Stimulated activated naive CD8-positive, alpha-beta T cell treated with anti-CD3 and anti-CD28 coated beads, Interleukin-15, Interleukin-2, amounts not matched to agents 100 ng/mL and 50 ng/mL, for 24 hours (primary cell): ENCODE results near the gene SNX1.
"Not testable (repeated sequence)": the region's sequence is repeated elsewhere in the genome, so short reads cannot be mapped to it uniquely, and the experiment has no call there.

Source experiments
- H3K27ac Mint-ChIP-seq: one replicate; pipeline ENCODE4 v1.8.0; 2021; ENCODE audit warnings: mild to moderate bottlenecking, mixed read lengths
- H3K27me3 Mint-ChIP-seq: one replicate; pipeline ENCODE4 v1.8.0; 2021; ENCODE audit warnings: mixed read lengths
- H3K36me3 Mint-ChIP-seq: one replicate; pipeline ENCODE4 v1.8.0; 2021; ENCODE audit warnings: low read depth, mixed read lengths
- H3K4me1 Mint-ChIP-seq: one replicate; pipeline ENCODE4 v1.8.0; 2021; ENCODE audit warnings: low read depth, mixed read lengths
- H3K4me3 Mint-ChIP-seq: one replicate; pipeline ENCODE4 v1.8.0; 2021; ENCODE audit warnings: mild to moderate bottlenecking, mixed read lengths
- H3K9me3 Mint-ChIP-seq: one replicate; pipeline ENCODE4 v1.8.0; 2021; ENCODE audit warnings: mixed read lengths

SNX1 gene

GRCh38 chr15:64096668-64097384, 1.0 kb downstream of the SNX1 start:
- peaks cover 18% of the 10 kb centered on the region for H3K36me3 Mint-ChIP-seq
- peaks cover 75% of the 10 kb centered on the region for H3K4me1 Mint-ChIP-seq
- H3K9me3 Mint-ChIP-seq: no peaks in the 10 kb centered on the region
- H3K27ac Mint-ChIP-seq: peak overlapping the region; percentile 99
- H3K4me3 Mint-ChIP-seq: peak overlapping the region; percentile 99
- H3K27me3 Mint-ChIP-seq: no peaks in the 10 kb centered on the region

DNA sequence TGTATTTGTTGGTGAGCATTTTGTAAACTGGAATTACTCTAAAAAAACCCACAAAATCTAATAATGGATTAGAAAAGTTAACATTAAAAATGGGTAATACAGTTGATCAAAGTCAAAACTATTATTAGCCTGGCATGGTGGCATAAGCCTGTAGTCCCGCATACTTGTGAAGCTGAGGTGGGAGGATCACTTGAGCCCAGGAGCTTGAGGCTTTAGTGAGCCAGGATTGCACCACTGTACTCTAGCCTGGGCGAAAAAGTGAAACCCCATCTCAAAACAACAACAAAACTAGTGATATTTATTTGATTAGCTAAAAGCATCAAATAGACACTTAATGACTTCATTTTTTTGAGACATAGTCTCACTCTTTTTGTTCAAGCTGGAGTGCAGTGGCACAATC, 3.6 kb downstream of the SNX1 start:
- Mint-ChIP-seq H3K27me3 (no peaks in the 10 kb centered on the region), H3K36me3 (peaks cover 20% of the 10 kb centered on the region), H3K27ac (no peak overlapping the region), H3K9me3 (no peaks in the 10 kb centered on the region), H3K4me1 (peaks cover 71% of the 10 kb centered on the region), H3K4me3 (no peak overlapping the region)

GRCh38 chr15:64100958-64101357, 5.2 kb downstream of the SNX1 start:
- no peak overlapping the region for H3K27ac Mint-ChIP-seq
- no peak overlapping the region for H3K4me3 Mint-ChIP-seq
- no peaks in the 10 kb centered on the region for H3K27me3 Mint-ChIP-seq
- peaks cover 20% of the 10 kb centered on the region for H3K36me3 Mint-ChIP-seq
- H3K4me1 Mint-ChIP-seq: peaks cover 64% of the 10 kb centered on the region
- no peaks in the 10 kb centered on the region for H3K9me3 Mint-ChIP-seq

DNA sequence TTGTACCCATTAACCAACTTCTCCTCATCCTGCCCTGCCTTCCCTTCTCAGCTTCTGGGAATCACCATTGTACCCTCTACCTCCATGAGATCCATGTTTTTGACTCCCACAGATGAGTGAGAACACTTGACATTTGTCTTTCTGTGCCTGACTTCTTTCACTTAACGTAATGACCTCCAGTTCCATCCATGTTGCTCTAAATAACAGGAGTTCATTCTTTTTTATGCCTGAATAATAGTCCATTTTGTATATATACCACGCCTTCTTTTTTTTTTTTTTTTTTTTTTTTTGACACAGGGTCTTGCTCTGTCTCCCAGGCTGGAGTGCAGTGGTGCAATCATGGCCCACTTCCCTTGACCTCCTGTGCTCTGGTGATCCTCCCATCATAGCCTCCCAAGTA, 6.7 kb downstream of the SNX1 start:
- no peak overlapping the region for H3K4me3 Mint-ChIP-seq
- no peaks in the 10 kb centered on the region for H3K27me3 Mint-ChIP-seq
- H3K27ac Mint-ChIP-seq: no peak overlapping the region
- H3K9me3 Mint-ChIP-seq: no peaks in the 10 kb centered on the region
- peaks cover 65% of the 10 kb centered on the region for H3K4me1 Mint-ChIP-seq
- H3K36me3 Mint-ChIP-seq: peaks cover 25% of the 10 kb centered on the region

DNA sequence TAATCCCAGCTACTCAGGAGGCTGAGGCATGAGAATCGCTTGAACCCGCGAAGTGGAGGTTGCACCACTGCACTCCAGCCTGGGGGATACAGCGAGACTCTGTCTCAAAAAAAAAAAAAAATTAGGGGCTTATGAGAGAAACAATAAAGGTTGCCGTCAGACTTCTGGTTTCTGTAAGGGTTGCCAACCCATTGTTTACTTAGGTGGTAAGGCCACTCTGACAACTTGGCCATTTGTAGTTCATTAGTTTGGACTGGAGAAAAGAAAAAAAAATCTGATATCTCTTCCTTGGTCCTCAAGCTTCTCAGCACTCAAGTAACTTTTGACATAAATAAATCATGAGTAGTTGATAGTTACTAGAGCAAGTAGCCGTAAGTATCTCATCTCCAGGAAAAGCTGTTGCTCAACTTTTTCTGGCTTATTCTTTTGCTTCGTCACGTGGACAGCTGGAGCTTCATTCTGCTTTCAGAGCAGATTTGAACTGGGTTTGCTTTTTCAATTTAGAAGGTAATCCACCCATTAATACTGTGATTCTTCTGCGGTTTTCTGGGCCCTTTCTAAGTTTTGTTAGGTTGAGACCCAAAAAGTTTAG, 9.4 kb downstream of the SNX1 start:
- Mint-ChIP-seq H3K27me3 (no peaks in the 10 kb centered on the region), H3K9me3 (no peaks in the 10 kb centered on the region), H3K4me1 (peaks cover 56% of the 10 kb centered on the region), H3K36me3 (peaks cover 15% of the 10 kb centered on the region), H3K27ac (no peak overlapping the region), H3K4me3 (no peak overlapping the region)

DNA sequence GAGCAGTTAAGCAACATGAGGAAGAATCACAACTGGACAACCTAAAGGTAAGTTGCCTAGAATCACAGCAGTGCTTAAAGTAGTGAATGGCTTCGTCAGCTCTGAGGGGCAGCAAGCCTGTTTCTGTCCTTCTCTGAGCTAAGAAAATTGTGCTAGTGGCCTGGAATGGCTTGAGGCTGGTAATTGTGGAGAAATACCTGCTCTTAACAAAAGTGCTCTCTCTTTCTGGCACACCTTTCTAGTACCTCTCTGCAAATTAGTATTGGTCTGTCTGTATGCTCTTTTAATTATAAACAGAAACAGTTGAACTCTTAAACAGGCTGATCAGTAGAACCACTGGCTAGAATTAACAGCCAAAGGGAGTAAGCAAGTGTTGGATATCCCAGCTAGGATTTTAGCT, 11.6 kb downstream of the SNX1 start:
- Mint-ChIP-seq H3K4me3 (no peak overlapping the region), H3K36me3 (peaks cover 14% of the 10 kb centered on the region), H3K27me3 (no peaks in the 10 kb centered on the region), H3K9me3 (no peaks in the 10 kb centered on the region), H3K27ac (no peak overlapping the region), H3K4me1 (peaks cover 63% of the 10 kb centered on the region)

DNA sequence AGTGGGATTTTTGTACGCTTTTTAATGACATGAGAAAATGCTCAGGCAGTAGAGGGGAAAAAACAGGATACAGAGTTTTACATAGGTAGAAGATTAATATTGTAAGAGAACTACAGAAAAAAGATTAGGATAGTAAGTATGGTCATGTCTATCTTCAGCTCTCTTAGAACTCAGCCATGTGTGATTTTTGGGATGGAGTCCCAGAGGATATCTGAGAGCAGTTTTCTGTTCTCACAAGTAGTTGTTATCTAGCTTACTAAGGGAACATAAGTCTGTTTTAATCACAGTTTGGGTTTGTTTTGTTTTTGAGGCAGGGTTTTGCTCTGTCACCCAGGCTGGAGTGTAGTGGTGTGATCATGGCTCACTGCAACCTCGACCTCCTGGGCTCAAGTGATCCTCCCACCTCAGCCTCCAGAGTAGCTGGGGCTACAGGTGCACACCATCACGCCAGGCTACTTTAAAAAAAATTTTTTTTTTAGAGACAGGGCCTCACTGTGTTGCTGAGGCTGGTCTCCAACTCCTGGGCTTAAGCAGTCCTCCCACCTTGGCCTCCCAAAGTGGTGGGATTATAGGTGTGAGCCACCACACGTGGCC, 14.4 kb downstream of the SNX1 start:
- H3K4me3 Mint-ChIP-seq, H3K9me3 Mint-ChIP-seq, H3K27me3 Mint-ChIP-seq: not testable (repeated sequence)
- peak overlapping the region; percentile 13 for H3K27ac Mint-ChIP-seq
- peaks cover 33% of the 10 kb centered on the region for H3K36me3 Mint-ChIP-seq
- peaks cover 53% of the 10 kb centered on the region for H3K4me1 Mint-ChIP-seq

GRCh38 chr15:64110950-64111678, 15.3 kb downstream of the SNX1 start:
- Mint-ChIP-seq H3K4me3 (no peak overlapping the region), H3K27me3 (no peaks in the 10 kb centered on the region), H3K27ac (peak overlapping the region; percentile 13), H3K9me3 (no peaks in the 10 kb centered on the region), H3K4me1 (peaks cover 48% of the 10 kb centered on the region), H3K36me3 (peaks cover 37% of the 10 kb centered on the region)

DNA sequence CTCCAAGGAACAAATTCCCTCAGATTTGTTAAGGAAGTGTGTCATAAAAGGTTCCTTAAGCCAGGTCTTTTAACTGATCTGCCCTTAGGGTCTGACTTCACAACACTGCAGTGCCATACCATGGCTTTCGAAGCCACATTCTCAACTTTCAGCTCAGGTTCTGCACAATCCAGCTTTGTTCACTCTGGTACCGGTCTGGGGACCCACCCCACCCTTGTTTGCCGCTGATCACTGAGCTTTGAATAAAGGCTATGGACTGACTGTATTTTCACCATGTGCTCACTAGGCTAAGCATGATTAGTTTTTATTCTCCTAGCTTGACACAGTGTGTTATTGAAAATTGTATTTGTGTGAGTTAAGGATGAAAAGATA, 15.9 kb downstream of the SNX1 start:
- Mint-ChIP-seq H3K27ac (peak overlapping the region; percentile 39), H3K4me1 (peaks cover 43% of the 10 kb centered on the region), H3K27me3 (no peaks in the 10 kb centered on the region), H3K4me3 (no peak overlapping the region), H3K36me3 (peaks cover 43% of the 10 kb centered on the region), H3K9me3 (no peaks in the 10 kb centered on the region)

GRCh38 chr15:64112073-64112772, 16.4 kb downstream of the SNX1 start:
- peaks cover 43% of the 10 kb centered on the region for H3K36me3 Mint-ChIP-seq
- no peak overlapping the region for H3K27ac Mint-ChIP-seq
- H3K4me3 Mint-ChIP-seq: no peak overlapping the region
- no peaks in the 10 kb centered on the region for H3K27me3 Mint-ChIP-seq
- peaks cover 37% of the 10 kb centered on the region for H3K4me1 Mint-ChIP-seq
- no peaks in the 10 kb centered on the region for H3K9me3 Mint-ChIP-seq

GRCh38 chr15:64112904-64113303, 17.1 kb downstream of the SNX1 start:
- H3K36me3 Mint-ChIP-seq: peaks cover 47% of the 10 kb centered on the region
- no peak overlapping the region for H3K4me3 Mint-ChIP-seq
- no peaks in the 10 kb centered on the region for H3K9me3 Mint-ChIP-seq
- H3K27me3 Mint-ChIP-seq: no peaks in the 10 kb centered on the region
- peaks cover 36% of the 10 kb centered on the region for H3K4me1 Mint-ChIP-seq
- H3K27ac Mint-ChIP-seq: no peak overlapping the region

- Mint-ChIP-seq H3K4me3 (no peak overlapping the region), H3K9me3 (no peaks in the 10 kb centered on the region), H3K27ac (no peak overlapping the region), H3K4me1 (no peaks in the 10 kb centered on the region), H3K27me3 (no peaks in the 10 kb centered on the region), H3K36me3 (peaks cover 67% of the 10 kb centered on the region)
Measured at GRCh38 chr15:64117759-64118487, 22.1 kb downstream of the SNX1 start.

DNA sequence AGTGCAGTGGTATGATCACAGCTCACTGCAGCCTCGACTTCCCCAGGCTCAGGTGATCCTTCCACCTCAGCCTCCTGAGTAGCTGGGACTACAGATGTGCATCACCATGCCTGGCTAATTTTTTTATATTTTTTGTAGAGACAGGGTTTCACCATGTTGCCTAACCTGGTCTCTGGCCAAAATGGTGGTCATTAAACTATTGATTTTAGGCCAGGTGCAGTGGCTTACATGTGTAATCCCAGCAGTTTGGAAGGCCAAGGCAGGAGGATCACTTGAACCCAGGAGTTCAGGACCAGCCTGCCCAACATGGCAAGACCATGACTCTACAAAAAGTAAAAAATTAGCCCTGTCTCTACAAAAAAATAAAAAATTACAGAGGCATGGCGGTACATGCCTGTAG, 24.5 kb downstream of the SNX1 start:
- not testable (repeated sequence) for H3K27ac Mint-ChIP-seq, H3K9me3 Mint-ChIP-seq, H3K27me3 Mint-ChIP-seq, H3K4me1 Mint-ChIP-seq, H3K4me3 Mint-ChIP-seq
- H3K36me3 Mint-ChIP-seq: peaks cover 69% of the 10 kb centered on the region

DNA sequence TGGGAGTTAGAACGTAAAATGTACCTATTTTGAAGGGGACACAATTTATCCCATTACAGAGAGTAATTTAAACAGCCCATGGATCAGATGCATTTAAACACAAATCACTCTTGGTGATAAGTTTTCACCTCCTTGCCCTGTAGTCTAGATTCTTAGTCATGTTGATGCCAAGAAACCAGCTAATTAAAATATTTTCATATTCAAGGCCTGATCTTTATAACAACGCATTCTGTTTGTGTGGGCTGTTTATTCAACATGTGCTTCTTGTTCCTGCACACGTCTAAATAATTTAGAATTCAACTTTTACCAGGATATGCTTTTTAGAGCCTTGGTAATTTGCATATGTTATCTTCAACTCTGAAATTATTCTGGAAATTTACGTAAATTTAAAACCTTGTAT, 25.8 kb downstream of the SNX1 start:
- no peak overlapping the region for H3K27ac Mint-ChIP-seq
- H3K27me3 Mint-ChIP-seq: no peaks in the 10 kb centered on the region
- peaks cover 65% of the 10 kb centered on the region for H3K36me3 Mint-ChIP-seq
- no peaks in the 10 kb centered on the region for H3K9me3 Mint-ChIP-seq
- H3K4me3 Mint-ChIP-seq: no peak overlapping the region
- H3K4me1 Mint-ChIP-seq: no peaks in the 10 kb centered on the region
